Melanocyte of skin (primary cell): ENCODE results near the gene CDRT15. TPM values are rescaled to one million over a fixed set of nuclear protein-coding genes. Genes with fewer than 3 reads are reported as not detected.

Experiments
- total RNA-seq, 2 donors: library from RNA; depleted of rRNA; stranded (reverse); fragments of >200 nt; gene quantifications; 2 replicates each; pipeline ENCODE4 v1.2.3, GENCODE V29; 2012

Gene CDRT15
- not detected for total RNA-seq

DNA sequence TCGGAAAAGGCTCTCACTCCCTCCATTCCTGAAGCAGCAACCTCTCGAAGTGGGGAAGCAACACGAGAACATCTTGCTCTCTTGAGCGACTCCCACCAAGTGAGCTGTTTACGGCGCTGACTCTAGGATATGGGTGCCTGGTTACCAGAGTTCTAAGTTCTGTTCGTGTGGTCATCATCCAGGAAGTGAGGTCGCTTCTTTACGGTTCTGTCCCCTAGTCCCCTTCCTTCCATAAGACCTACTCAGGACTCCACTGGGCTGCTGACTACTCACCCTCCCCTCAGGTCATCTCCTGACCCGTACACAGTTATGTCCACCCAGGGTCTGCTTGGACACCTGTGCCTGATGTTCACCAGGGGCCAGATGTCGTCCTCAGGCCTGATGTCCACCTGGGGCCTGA is at the start of gene CDRT15:
Gene CDRT15 (minus strand): TSS at position 101 of the 400 bp plus-strand sequence. CDS start 29 bp downstream, at position 72.

Other genes starting within 250 kb of the CDRT15 start
- 10 to 100 TPM; 20.0 to 21.7 TPM for gene COX10, start 167.4 kb downstream of the CDRT15 start, total RNA-seq
- gene HS3ST3B1, start 64.2 kb upstream of the CDRT15 start, total RNA-seq: under 1 TPM; under 0.01 to 0.33 TPM